LHCN-M2 (cell line): ENCODE measurements around the gene LKAAEAR1. TPM values are rescaled to one million over a fixed set of nuclear protein-coding genes. Genes with fewer than 3 reads are reported as not detected.

ENCODE experiments used
- DNase-seq: peaks from one replicate; pipeline ENCODE4 v3.0.0-alpha.2; 2012; ENCODE audit warnings: low read depth
- total RNA-seq: library from RNA; depleted of rRNA; stranded (reverse); fragments of >200 nt; gene quantifications from 2 replicates; pipeline ENCODE4 v1.2.3, GENCODE V29; 2014; rRNA removed

Gene LKAAEAR1
- total RNA-seq, 1 experiment from 2014 or later: 0.40 TPM

DNA sequence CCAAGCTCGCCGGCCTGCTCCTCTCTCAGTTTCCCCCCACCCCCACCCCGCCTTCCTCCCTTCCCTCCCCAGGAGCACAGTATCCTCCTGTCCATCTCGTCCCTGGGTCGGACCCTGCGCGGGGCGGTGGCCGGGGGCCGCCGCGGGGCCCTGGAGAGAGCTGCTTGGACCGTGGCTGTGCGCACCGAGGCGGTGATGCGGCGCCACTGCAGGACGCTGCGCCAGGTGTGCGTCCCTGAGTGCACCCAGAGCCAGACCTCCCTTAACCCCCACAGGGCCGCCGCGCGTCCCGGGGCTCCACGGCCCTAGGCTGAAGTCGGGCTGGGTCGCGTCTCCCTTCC lies 46.0 kb downstream of the LKAAEAR1 start:
- DNase-seq: no peak

DNA sequence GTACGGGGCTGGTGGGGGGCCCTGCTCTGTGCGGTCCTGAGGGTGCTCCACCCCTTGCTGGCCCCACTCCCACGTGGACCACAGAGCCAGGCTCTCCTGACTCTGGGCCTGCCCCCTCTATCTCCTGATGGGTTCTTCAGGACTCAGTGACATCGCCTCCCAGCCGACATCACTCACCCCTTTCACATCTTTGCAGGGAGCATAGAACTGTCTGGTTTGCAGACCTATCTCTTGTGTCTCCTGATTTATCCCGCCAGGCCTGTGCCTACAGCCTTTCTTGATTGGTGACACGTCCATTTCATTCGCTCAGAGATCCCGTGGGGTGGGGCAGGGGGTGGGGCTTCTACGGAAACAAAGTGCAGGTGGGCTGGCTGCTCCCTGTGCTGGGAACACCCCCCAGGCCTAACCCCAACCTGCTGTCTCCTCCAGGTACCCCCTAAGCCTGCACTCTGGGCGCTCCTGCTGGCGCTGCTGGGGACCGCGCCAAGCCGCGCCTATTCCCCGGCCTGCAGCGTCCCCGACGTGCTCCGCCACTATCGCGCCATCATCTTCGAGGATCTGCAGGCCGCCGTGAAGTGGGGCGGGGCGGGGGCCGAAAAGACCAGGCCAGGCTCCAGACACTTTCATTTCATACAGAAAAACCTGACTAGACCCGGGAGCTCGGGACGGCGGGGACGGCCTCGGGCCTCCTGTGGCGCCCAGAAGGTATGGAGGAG lies 46.5 kb downstream of the LKAAEAR1 start:
- no peak for DNase-seq

DNA sequence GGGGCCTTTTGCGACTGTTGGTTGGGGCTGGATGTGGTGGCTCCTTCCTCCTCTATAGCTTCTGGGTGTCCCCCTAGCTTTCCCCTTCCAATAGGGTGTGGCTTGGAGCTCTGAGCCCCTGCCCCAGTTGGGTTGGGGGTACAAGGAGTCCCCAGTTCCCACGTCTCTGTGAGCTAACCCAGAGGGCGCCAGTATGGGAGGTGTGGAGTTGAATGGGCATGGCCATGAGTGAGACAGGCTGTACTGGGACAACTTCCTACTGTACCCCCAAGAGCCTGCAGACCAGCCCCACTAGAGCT lies 47.0 kb downstream of the LKAAEAR1 start:
- no peak for DNase-seq

DNA sequence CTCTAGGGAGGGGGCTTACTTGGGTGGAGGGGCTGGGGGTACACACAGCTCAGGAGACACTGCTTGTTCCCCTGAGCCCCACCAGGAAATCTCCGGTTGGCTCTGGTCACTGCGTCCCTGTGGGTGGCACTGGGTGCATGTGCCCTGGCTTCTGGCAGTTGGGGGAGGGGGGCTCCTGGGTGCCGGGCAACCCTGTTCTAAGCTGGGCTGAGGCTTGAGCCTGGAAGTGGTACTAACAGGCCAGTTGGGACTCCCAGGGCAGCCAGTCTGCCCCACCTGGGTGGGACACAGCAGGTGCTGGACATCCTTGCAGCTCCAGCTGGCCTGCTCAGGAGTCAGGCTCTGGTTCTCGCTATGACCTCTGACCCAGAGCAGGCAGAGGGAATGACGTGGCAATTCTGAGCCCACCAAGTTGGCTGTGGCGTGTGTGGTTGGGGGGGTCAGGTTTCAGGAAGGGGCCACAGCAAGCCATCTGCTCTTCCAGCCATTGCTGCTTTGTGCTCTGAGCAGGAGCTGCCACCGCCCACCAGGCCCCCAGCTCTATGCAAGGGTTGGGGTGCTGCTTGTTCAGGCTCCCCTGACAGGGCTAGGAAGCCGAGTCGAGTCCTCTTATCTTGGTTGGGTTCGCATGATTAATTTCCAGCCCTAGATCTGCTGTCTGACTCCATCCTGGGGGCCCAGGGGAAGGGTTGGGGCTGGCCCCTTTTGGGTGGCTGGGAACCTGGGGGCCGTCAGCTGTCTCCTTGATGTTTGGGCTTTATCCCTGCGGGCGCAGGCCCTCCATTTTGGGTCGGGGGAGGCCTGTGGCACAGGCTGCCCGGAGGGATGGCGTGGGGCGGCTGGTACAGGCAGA lies 47.6 kb downstream of the LKAAEAR1 start:
- DNase-seq: peak; percentile 44

DNA sequence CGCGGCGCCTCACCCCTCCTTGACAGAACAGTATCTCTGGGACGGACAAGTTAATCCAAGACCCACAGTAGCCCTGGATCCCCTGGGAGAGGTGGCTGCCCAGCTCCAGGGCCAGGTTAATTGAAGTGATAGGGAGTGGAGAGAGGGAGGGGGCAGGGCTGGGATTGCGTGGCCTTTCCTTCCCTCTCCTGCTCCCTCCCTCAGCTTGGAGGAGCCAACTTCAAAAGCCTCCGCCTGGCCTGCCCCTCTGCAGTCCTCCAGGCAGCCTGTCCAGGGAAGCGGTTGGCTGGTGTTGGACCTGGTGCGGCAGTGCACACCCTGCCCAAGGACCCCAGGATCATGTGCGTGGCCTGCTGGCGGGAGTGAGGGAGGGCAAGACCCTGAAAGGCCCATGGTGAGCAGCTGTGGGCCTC lies 48.3 kb downstream of the LKAAEAR1 start, which contains the start of gene C20orf204:
C20orf204 (plus strand) TSS at position 250 of the 413 bp plus-strand sequence; CDS start at position 392, 142 bp downstream.
- DNase-seq: no peak

DNA sequence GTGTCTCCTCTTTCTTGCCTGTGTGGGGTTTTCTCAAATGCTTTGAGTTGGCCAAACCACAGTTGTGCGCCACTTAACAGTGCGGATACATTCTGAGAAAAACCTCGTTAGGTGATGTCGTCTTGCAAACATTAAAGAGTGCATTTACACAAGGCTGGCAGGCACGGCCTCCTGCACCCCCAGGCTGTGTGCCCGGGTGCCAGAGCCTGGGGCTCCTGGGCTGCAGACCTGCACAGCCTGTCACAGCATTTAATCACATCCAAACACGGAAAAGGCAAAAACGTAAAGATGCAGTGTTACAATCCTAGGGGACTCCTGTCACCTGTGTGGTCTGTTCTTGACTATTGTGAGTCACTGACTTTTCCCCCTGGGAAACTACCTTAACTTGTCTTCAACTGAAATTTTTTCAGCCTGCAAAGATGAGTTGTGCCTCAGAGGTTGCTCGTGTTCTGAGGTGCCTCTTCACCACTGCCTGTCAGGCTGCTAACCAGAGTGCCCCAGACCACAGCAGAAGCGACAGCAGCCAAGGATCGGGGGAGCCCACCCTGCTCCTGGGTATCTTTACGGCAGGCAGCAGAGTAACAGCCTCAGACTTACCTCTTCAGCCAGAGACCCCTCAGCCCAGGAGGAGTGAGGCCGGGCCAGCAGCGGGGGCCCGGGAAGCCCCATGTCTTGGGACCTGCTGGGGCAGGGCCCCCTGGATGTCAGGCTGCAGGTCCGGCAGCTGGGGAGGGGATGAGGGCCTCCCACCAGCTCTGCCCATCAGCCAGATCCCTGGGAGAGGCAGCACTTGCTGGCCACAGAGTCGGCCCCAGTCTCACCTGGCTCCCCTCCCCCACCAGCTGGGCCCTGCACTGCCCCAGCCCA lies 48.9 kb downstream of the LKAAEAR1 start:
- DNase-seq: no peak

DNA sequence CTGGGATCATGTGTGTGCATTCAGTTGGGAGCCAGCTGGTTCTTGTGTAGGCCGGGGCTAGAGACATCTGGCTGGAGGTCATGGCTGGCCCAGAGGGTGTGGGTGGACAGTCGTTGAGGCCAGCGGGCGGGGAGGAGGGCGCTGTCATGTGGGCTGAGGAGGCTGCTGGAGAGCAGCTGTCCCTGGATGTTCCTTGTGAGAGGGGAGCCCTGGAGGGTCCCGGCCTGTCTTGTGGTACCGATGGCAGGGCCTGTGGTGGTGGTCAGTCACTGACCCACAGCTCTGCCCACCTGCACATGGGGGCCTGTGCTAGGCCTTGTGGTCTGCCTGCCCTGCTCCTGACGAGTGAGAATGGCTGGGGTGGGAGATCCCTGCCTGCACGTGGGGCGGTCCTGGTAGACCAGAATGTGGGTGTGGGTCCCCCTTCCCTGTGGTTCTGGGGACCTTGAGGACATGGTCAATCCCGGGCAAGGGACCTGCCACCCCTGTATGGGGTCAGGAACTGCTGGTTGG lies 50.2 kb downstream of the LKAAEAR1 start:
- no peak for DNase-seq

Other genes starting within 250 kb of the LKAAEAR1 start
- not detected in 2 replicates for gene ABHD16B, start 222.9 kb downstream of the LKAAEAR1 start, total RNA-seq
- gene TPD52L2, start 219.1 kb downstream of the LKAAEAR1 start, total RNA-seq: 118 and 119 TPM in 2 replicates
- gene DNAJC5, start 189.3 kb downstream of the LKAAEAR1 start, total RNA-seq: 63.2 and 64.1 TPM in 2 replicates
- gene UCKL1, start 128.0 kb downstream of the LKAAEAR1 start, total RNA-seq: 17.4 and 22.8 TPM in 2 replicates
- 10.7 and 13.2 TPM in 2 replicates for gene ZNF512B, start 114.5 kb downstream of the LKAAEAR1 start, total RNA-seq
- gene SAMD10, start 104.8 kb downstream of the LKAAEAR1 start, total RNA-seq: 1.2 and 3.1 TPM in 2 replicates
- gene PRPF6, start 103.3 kb downstream of the LKAAEAR1 start, total RNA-seq: 50.1 and 60.4 TPM in 2 replicates
- 0.17 and 0.19 TPM in 2 replicates for gene C20orf204, start 48.2 kb downstream of the LKAAEAR1 start, total RNA-seq
- gene SOX18, start 34.8 kb downstream of the LKAAEAR1 start, total RNA-seq: not detected in 2 replicates
- 30.7 and 41.1 TPM in 2 replicates for gene TCEA2, start 21.2 kb downstream of the LKAAEAR1 start, total RNA-seq
- 26.9 and 34.5 TPM in 2 replicates for gene RGS19, start 4.9 kb downstream of the LKAAEAR1 start, total RNA-seq
- 0.92 and 1.2 TPM in 2 replicates for gene OPRL1, start 4.3 kb downstream of the LKAAEAR1 start, total RNA-seq
- not detected in 2 replicates for gene NPBWR2, start 23.2 kb upstream of the LKAAEAR1 start, total RNA-seq
- not detected in 2 replicates for gene MYT1, start 80.1 kb upstream of the LKAAEAR1 start, total RNA-seq
- 39.1 and 56.6 TPM in 2 replicates for gene PCMTD2, start 171.3 kb upstream of the LKAAEAR1 start, total RNA-seq